SJSA1 (cell line): ENCODE data around the gene SUV39H2. TPM values are rescaled to one million over a fixed set of nuclear protein-coding genes. Genes with fewer than 3 reads are reported as not detected.

Experiments
- total RNA-seq: library from RNA; depleted of rRNA; stranded (reverse); fragments of >200 nt; shearing (Covaris generic); gene quantifications from 2 replicates; pipeline ENCODE4 v1.2.3, GENCODE V29; 2014; rRNA removed

Gene SUV39H2
- total RNA-seq, 1 experiment from 2014 or later: 45.1 TPM

Other genes with a start within 250 kb of the SUV39H2 start
- 31.9 and 35.6 TPM in 2 replicates for gene FAM107B, start 104.0 kb upstream of the SUV39H2 start, total RNA-seq
- gene CDNF, start 40.8 kb upstream of the SUV39H2 start, total RNA-seq: 0.29 and 0.38 TPM in 2 replicates
- 36.5 and 40.4 TPM in 2 replicates for gene HSPA14, start 40.6 kb upstream of the SUV39H2 start, total RNA-seq
- gene MSANTD7, start 40.6 kb upstream of the SUV39H2 start, total RNA-seq: 18.2 and 25.7 TPM in 2 replicates
- gene DCLRE1C, start 75.2 kb downstream of the SUV39H2 start, total RNA-seq: 15.9 and 17.2 TPM in 2 replicates
- not detected in 2 replicates for gene MEIG1, start 80.5 kb downstream of the SUV39H2 start, total RNA-seq
- gene OLAH, start 165.1 kb downstream of the SUV39H2 start, total RNA-seq: 1.4 and 2.1 TPM in 2 replicates
- 7.3 and 9.1 TPM in 2 replicates for gene ACBD7, start 209.9 kb downstream of the SUV39H2 start, total RNA-seq
- 2.8 and 13.9 TPM in 2 replicates for gene RPP38, start 218.5 kb downstream of the SUV39H2 start, total RNA-seq